GM19467 (cell line): ENCODE measurements around the gene SPRR4.

Experiments
- ATAC-seq: cut with Tn5 transposase; IDR thresholded peaks from one replicate; pipeline ENCODE4 v1.9.1; 2021; ENCODE audit warnings: mild to moderate bottlenecking, moderate library complexity; ENCODE audit not compliant: unreplicated experiment

SPRR4 gene

GRCh38 chr1:152964536-152964935, 5.9 kb upstream of the SPRR4 start:
- no peak for ATAC-seq

- ATAC-seq, result no peak
Measured at GRCh38 chr1:152965853-152966252, 4.6 kb upstream of the SPRR4 start.

GRCh38 chr1:152967201-152967600, 3.2 kb upstream of the SPRR4 start:
- ATAC-seq, result no peak

- peak; percentile 82 for ATAC-seq
Measured at GRCh38 chr1:152968248-152968647, 2.2 kb upstream of the SPRR4 start.

GRCh38 chr1:152969036-152969435, 1.4 kb upstream of the SPRR4 start:
- no peak for ATAC-seq

- no peak for ATAC-seq
Measured at GRCh38 chr1:152972196-152972886, 1.9 kb downstream of the SPRR4 start.

GRCh38 chr1:152976688-152977087, 6.2 kb downstream of the SPRR4 start:
- no peak for ATAC-seq

- ATAC-seq, result no peak
Measured at GRCh38 chr1:152977614-152978013, 7.2 kb downstream of the SPRR4 start.

- ATAC-seq, result no peak
Measured at GRCh38 chr1:152980676-152981075, 10.2 kb downstream of the SPRR4 start.

GRCh38 chr1:152981146-152981871, 10.9 kb downstream of the SPRR4 start:
- no peak for ATAC-seq

- no peak for ATAC-seq
Measured at GRCh38 chr1:152982076-152982475, 11.6 kb downstream of the SPRR4 start.

GRCh38 chr1:152983234-152983633, 12.8 kb downstream of the SPRR4 start:
- no peak for ATAC-seq

GRCh38 chr1:152983743-152984142, 13.3 kb downstream of the SPRR4 start, which contains the start of gene SPRR1A:
Gene SPRR1A (plus strand): TSS chr1:152984081. CDS start chr1:152985231, 1,150 bp downstream.
- ATAC-seq, result no peak

- ATAC-seq, result no peak
Measured at GRCh38 chr1:152986578-152986977, 16.1 kb downstream of the SPRR4 start.

- ATAC-seq, result no peak
Measured at GRCh38 chr1:152993186-152993585, 22.7 kb downstream of the SPRR4 start.

GRCh38 chr1:152995842-152996241, 25.4 kb downstream of the SPRR4 start:
- no peak for ATAC-seq

- no peak for ATAC-seq
Measured at GRCh38 chr1:152996633-152997400, 26.4 kb downstream of the SPRR4 start.

- no peak for ATAC-seq
Measured at GRCh38 chr1:152997901-152998300, 27.5 kb downstream of the SPRR4 start.

- ATAC-seq, result no peak
Measured at GRCh38 chr1:152998476-152998875, 28.0 kb downstream of the SPRR4 start.

GRCh38 chr1:152999818-153000217, 29.4 kb downstream of the SPRR4 start:
- ATAC-seq, result no peak

GRCh38 chr1:153000294-153000693, 29.8 kb downstream of the SPRR4 start:
- no peak for ATAC-seq

GRCh38 chr1:153001382-153001781, 30.9 kb downstream of the SPRR4 start, which contains the start of gene SPRR3:
Gene SPRR3 (plus strand): TSS chr1:153001749. CDS start chr1:153003021, 1,272 bp downstream.
- ATAC-seq, result no peak
